Suppressor macrophage treated with lipopolysaccharide for 4 hours (primary cell): Measurements from ENCODE around the gene LHX1.

Experiments used
- DNase-seq: peaks from one replicate; pipeline ENCODE4 v3.0.0-alpha.2; 2020

LHX1 gene

GRCh38 chr17:36923814-36924221, 13.5 kb upstream of the LHX1 start:
- no peak for DNase-seq

DNA sequence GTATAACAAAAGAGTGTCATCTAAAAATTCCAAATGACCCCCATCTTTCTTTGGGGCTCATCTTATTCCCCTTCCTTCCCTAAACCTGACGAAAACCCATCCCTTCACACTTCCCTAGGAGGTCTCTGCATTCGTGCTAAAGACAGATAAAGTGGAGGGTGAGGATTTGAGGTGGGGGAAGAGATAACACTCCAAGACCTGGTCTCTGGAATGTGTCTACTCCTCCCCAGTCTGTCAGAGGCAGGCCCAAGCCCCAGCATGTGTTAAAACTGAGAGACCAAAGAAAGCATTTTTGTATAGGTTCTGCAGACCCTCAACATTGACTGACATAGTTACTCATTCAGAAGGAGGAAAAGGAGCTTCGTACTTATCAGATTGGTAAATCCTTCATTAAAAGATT, 11.0 kb upstream of the LHX1 start:
- no peak for DNase-seq

DNA sequence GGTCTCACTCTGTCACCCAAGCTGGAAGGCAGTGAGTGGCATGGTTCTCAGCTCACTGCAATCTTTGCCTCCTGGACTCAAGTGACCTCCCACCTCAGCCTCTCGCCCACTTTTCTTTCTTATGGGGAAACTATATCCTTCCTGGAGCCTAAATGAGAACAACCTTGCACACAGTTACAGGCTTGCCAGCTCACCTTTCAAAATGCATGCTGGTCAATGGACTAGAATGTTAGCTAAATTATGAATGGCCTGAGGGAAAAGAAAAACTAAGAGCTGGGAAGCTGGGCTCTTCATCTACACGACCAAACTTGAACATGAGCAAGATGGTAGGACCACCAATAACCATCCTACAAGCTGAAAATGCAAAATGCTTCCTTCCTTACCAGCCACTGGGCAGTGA, 10.6 kb upstream of the LHX1 start:
- no peak for DNase-seq

GRCh38 chr17:36928471-36929345, 8.6 kb upstream of the LHX1 start:
- no peak for DNase-seq

- no peak for DNase-seq
These were observed 7.3 kb upstream of the LHX1 start for GRCh38 chr17:36929851-36930582.

GRCh38 chr17:36930583-36930900, 6.7 kb upstream of the LHX1 start:
- no peak for DNase-seq

GRCh38 chr17:36931096-36931696, 6.1 kb upstream of the LHX1 start:
- no peak for DNase-seq

GRCh38 chr17:36931697-36932382, 5.4 kb upstream of the LHX1 start:
- no peak for DNase-seq

DNA sequence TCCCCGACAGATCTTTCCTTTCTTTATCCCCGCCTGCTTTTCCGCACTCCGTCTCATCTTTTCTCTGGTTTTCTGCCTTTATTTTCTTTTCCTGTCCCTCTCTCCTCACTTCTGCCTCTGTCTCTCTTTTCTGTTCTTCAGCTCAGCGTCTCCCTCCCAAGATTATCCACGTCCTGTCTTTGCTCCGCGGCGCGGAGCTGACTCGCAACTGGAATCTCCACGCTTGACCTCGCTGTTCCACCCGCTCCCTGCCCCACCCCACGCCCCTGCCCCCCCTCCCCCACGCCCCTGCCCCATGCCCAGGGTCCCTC, 4.9 kb upstream of the LHX1 start:
- DNase-seq = no peak

DNA sequence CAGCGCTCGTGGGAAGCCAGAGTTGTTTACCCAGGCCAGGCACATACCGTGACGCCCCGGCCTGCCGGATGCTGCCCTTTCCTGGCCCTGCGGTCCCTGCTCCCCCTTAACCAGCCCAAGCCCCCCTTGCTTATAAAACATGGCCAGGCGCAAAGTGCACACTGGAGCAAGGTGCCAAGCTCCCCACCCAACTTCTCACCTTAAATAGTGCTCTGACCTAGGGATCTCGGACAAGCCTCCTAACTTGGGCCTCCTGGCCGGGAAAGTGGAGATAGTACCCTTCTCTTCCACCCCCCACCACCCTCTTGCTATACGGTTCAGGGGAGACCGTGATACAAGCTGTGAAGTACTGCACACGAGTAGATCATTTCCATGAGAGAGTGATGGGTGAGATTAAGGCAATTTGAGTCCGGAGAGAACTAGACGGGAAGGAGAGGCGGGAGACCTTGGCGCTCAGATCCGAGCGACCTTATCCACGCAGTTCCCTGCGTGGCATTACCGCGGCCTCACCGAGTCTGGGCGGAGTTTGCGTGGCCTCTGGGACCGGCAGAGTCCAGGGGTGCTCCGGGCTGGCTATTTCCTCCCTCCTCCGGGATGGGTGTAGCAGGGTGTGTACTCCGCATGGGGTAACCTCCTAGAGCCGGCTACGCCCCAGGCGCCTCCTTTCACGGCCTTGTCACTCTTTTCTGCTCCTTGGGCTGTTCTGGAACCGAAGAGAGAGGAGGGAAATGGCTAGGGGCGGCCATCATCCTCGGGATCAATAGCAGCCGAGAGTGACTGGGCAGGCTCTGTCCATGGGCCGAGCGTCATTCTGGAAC, 4.4 kb upstream of the LHX1 start:
- DNase-seq = no peak

- no peak for DNase-seq
These were observed 3.6 kb upstream of the LHX1 start for GRCh38 chr17:36933512-36934143.

GRCh38 chr17:36934144-36934691, 3.1 kb upstream of the LHX1 start:
- DNase-seq = no peak

DNA sequence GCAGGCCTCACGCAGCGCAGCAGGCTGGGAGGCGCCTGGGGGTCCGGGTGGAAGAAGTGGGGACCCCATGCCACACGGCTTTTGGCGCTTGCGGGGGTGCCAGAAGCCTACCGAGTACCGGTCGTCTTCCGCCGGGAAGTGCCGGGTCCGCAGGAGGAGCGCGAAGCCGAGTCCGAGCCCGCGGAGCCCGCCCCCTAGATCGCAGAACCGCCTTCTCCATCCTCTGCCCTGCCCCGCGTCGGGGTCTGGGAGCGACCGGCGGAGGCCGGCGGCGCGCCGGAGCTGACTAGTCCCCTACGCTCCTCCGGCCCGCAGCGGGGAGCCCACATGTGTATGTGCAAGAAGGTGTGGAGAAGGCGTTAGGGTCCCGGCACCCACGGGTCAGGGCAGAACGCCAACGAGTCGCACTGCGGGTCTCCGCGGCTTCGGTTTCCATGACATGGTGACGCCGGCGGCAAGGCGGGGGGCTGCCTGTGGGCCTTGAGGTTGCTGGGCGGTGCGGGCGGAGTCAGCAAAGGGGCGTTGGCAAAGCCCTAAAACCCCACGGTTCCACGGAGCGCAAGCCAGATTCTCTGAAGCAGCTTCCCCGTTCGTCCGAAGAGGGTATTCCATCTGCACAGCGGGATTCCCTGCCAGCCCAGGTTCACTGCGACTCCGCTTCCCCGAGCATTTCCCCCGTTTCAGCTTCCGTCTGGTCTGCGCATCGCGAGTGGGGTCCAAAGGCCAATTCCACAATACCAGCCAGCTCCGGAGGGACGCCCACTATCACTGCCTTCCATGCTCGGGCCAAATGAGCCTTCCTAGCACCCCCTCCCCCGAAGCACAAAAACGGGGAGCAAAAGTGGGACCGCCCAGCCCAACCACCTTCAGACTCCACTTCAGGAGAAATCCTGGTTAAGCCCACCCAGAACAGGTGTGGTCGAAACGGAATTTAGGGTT, 2.3 kb upstream of the LHX1 start:
- DNase-seq = no peak

- no peak for DNase-seq
These were observed 1.4 kb upstream of the LHX1 start for GRCh38 chr17:36935671-36936454.

DNA sequence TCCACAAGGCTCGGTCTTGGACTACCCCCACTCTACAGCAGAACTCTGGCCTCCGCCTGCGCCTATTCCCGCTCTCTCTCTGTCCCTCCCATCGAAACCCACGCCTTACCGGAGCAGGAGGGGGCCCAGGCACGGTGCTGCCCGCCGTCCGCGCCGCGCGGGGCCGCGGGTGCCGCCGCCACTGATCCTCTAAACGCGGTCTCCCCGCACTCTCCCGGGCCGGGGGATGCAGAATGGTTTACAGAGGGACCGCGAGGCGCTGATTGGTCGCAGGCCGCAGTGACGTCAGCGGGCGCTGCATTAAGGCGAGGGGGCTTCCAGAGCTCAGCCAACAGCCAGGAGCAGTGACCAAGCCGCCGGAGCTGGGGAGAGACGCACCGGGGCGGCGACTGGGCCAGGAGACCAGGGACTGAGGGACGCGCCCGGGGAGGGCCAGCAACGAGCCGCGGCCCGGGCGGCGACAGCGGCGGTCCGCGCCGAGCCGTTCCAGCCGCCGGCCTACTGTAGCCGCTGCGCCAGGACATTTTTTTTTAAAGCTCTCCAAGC, 747 bp upstream of the LHX1 start:
- DNase-seq = no peak

- DNase-seq = no peak
These were observed 787 bp downstream of the LHX1 start for GRCh38 chr17:36937959-36938565.

DNA sequence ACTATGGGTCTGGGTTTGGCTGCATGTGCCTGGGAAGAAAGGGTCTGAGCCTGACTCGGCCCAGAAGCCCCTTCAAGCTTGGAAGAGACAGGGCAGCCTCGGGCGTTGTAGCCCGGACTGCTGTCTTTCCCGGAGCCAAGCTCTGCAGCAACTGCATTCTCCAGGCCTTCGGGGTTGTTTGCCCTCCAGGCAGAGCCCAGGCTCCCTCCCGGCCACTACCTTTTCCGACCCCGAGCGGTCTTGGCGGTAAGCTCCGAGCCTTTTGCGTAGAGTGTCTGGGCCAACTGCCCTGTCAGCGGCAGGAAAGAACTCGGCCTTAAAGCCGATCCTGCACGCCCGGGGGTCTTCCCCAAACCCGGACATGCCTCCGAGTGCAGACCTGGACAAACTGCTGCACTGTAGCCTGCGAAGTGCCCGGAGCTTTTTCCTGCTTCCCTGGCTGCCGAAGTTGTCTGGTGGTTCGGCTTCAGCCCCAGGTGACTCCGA, 1.3 kb downstream of the LHX1 start:
- no peak for DNase-seq

- DNase-seq = no peak
These were observed 2.0 kb downstream of the LHX1 start for GRCh38 chr17:36939052-36939801.
